HUES48 (cell line): ENCODE measurements around the gene MDFIC2.
"Not testable (repeated sequence)": the region's sequence is repeated elsewhere in the genome, so short reads cannot be mapped to it uniquely, and the experiment has no call there.

Experiments
- H3K27ac ChIP-seq: one replicate; pipeline ENCODE4 v1.7.0; 2013; ENCODE audit warnings: low read depth, low read length, inconsistent platforms
- H3K27me3 ChIP-seq: 2 replicates; pipeline ENCODE4 v1.6.1; 2013; ENCODE audit warnings: mild to moderate bottlenecking, low read length; ENCODE audit not compliant: control insufficient read depth, insufficient read depth
- H3K36me3 ChIP-seq: 2 replicates; pipeline ENCODE4 v1.6.1; 2013; ENCODE audit warnings: low read length; ENCODE audit not compliant: control insufficient read depth, insufficient read depth
- H3K4me1 ChIP-seq: 2 replicates; pipeline ENCODE4 v1.6.1; 2013; ENCODE audit warnings: mild to moderate bottlenecking, low read length; ENCODE audit not compliant: control insufficient read depth, insufficient read depth
- H3K4me3 ChIP-seq: 2 replicates; pipeline ENCODE4 v1.5.1; 2013; ENCODE audit warnings: mild to moderate bottlenecking, low read depth, low read length
- H3K9ac ChIP-seq: 2 replicates; pipeline ENCODE4 v1.6.1; 2013; ENCODE audit warnings: mild to moderate bottlenecking, low read depth, low read length, moderate library complexity
- H3K9me3 ChIP-seq: 2 replicates; pipeline ENCODE4 v1.6.1; 2013; ENCODE audit warnings: low read length; ENCODE audit not compliant: control insufficient read depth, insufficient read depth

MDFIC2 gene

GRCh38 chr3:70231266-70231701 lies 81.2 kb downstream of the MDFIC2 start:
- Histone ChIP-seq H3K9me3 (no peaks in the 10 kb centered on the region), H3K9ac (no peak overlapping the region), H3K27ac (no peak overlapping the region), H3K4me1 (no peaks in the 10 kb centered on the region), H3K4me3 (no peak overlapping the region), H3K27me3 (no peaks in the 10 kb centered on the region), H3K36me3 (no peaks in the 10 kb centered on the region)

GRCh38 chr3:70227437-70227836 lies 85.0 kb downstream of the MDFIC2 start:
- no peak overlapping the region for H3K4me3 ChIP-seq
- no peak overlapping the region for H3K9ac ChIP-seq
- H3K9me3 ChIP-seq: no peaks in the 10 kb centered on the region
- H3K4me1 ChIP-seq: no peaks in the 10 kb centered on the region
- H3K27ac ChIP-seq: no peak overlapping the region
- no peaks in the 10 kb centered on the region for H3K27me3 ChIP-seq
- no peaks in the 10 kb centered on the region for H3K36me3 ChIP-seq

GRCh38 chr3:70225146-70225545 lies 87.3 kb downstream of the MDFIC2 start:
- Histone ChIP-seq H3K4me1 (no peaks in the 10 kb centered on the region), H3K4me3 (no peak overlapping the region), H3K27ac (no peak overlapping the region), H3K9ac (no peak overlapping the region), H3K36me3 (no peaks in the 10 kb centered on the region), H3K9me3 (no peaks in the 10 kb centered on the region), H3K27me3 (no peaks in the 10 kb centered on the region)

DNA sequence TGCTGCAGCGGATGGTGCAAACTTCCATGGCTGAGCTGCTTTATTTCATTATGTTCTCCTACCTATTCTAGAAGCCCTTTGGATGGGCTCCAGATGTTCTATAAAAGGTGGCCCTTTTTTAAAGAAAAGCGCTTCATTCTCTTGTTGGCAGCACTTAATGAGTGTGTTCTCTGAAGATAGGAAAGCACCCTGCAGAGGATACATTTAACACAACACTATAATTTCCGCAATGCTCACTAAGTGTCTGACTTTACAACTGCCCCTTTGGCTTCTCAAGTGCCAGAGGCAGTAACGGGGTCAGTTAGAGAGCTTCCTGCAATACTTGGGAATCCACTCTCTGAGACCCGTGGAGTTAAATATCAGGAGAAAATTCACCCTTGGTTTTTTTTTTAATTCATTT lies 88.1 kb downstream of the MDFIC2 start:
- no peak overlapping the region for H3K27ac ChIP-seq
- no peaks in the 10 kb centered on the region for H3K9me3 ChIP-seq
- no peaks in the 10 kb centered on the region for H3K36me3 ChIP-seq
- H3K4me1 ChIP-seq: no peaks in the 10 kb centered on the region
- no peak overlapping the region for H3K4me3 ChIP-seq
- no peaks in the 10 kb centered on the region for H3K27me3 ChIP-seq
- no peak overlapping the region for H3K9ac ChIP-seq

DNA sequence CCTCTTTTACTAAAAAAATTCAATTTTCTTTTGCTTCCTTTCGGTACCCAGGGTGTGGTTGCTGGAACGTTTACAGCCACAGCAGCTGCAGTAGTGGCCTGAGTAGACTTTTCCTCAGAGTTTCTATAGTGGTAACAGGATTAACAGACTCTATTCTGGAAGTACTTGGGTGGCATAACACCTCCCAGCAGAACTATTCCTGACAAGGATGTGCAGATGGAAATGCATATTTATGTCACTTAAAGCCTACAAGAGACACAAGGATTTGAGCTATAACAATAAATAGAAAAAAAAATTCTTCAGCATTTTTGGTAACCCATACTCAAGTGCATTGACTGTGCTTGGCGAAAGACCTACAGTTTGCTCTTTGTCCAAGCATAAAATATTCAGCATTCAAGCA lies 94.0 kb downstream of the MDFIC2 start:
- Histone ChIP-seq H3K4me3 (no peak overlapping the region), H3K36me3 (no peaks in the 10 kb centered on the region), H3K27ac (no peak overlapping the region), H3K4me1 (no peaks in the 10 kb centered on the region), H3K9ac (no peak overlapping the region), H3K9me3 (no peaks in the 10 kb centered on the region), H3K27me3 (no peaks in the 10 kb centered on the region)

DNA sequence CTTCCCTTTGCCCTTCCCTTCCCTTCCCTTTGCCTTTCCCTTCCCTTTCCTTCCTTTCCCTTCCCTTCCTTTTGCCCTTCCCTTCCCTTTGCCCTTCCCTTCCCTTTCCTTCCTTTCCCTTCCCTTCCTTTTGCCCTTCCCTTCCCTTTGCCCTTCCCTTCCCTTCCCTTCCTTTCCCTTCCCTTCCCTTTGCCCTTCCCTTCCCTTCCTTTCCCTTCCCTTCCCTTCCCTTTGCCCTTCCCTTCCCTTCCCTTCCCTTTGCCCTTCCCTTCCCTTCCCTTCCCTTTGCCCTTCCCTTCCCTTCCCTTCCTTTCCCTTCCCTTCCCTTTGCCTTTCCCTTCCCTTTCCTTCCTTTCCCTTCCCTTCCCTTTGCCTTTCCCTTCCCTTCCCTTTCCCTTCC lies 101.2 kb downstream of the MDFIC2 start:
- H3K9me3 ChIP-seq, H3K9ac ChIP-seq, H3K36me3 ChIP-seq, H3K4me3 ChIP-seq, H3K27ac ChIP-seq, H3K4me1 ChIP-seq, H3K27me3 ChIP-seq: not testable (repeated sequence)

GRCh38 chr3:70201975-70202374 lies 110.5 kb downstream of the MDFIC2 start:
- no peaks in the 10 kb centered on the region for H3K9me3 ChIP-seq
- H3K27ac ChIP-seq: no peak overlapping the region
- H3K9ac ChIP-seq: no peak overlapping the region
- no peaks in the 10 kb centered on the region for H3K36me3 ChIP-seq
- H3K27me3 ChIP-seq: no peaks in the 10 kb centered on the region
- H3K4me1 ChIP-seq: no peaks in the 10 kb centered on the region; the same call in 1 of the 2 replicates
- no peak overlapping the region for H3K4me3 ChIP-seq

- H3K27me3 ChIP-seq: no peaks in the 10 kb centered on the region
- H3K4me1 ChIP-seq: peaks cover 2% of the 10 kb centered on the region; the same call in 1 of the 2 replicates
- no peaks in the 10 kb centered on the region for H3K9me3 ChIP-seq
Measured at GRCh38 chr3:70189884-70190473, 122.5 kb downstream of the MDFIC2 start.

GRCh38 chr3:70186221-70186620 lies 126.2 kb downstream of the MDFIC2 start:
- Histone ChIP-seq H3K27me3 (no peaks in the 10 kb centered on the region), H3K9me3 (no peaks in the 10 kb centered on the region), H3K4me1 (peaks cover 22% of the 10 kb centered on the region), H3K4me3 (no peak overlapping the region), H3K36me3 (no peaks in the 10 kb centered on the region), H3K27ac (no peak overlapping the region), H3K9ac (no peak overlapping the region)

More at GRCh38 chr3:70189884-70190473, 122.5 kb downstream of the MDFIC2 start:
- H3K4me3 ChIP-seq: no peak overlapping the region
- H3K27ac ChIP-seq: no peak overlapping the region
- H3K36me3 ChIP-seq: no peaks in the 10 kb centered on the region
- no peak overlapping the region for H3K9ac ChIP-seq

GRCh38 chr3:70185661-70186060 lies 126.8 kb downstream of the MDFIC2 start:
- no peak overlapping the region for H3K27ac ChIP-seq
- H3K9me3 ChIP-seq: no peaks in the 10 kb centered on the region
- no peaks in the 10 kb centered on the region for H3K27me3 ChIP-seq
- H3K9ac ChIP-seq: no peak overlapping the region
- no peak overlapping the region for H3K4me3 ChIP-seq
- peaks cover 22% of the 10 kb centered on the region for H3K4me1 ChIP-seq
- H3K36me3 ChIP-seq: no peaks in the 10 kb centered on the region

- H3K27me3 ChIP-seq: no peaks in the 10 kb centered on the region
- H3K4me1 ChIP-seq: peaks cover 22% of the 10 kb centered on the region
- no peak overlapping the region for H3K9ac ChIP-seq
- no peaks in the 10 kb centered on the region for H3K9me3 ChIP-seq
- H3K27ac ChIP-seq: no peak overlapping the region
- no peak overlapping the region for H3K4me3 ChIP-seq
- no peaks in the 10 kb centered on the region for H3K36me3 ChIP-seq
Measured at GRCh38 chr3:70183781-70184504, 128.5 kb downstream of the MDFIC2 start.
